SK-N-SH (cell line): ENCODE measurements around the gene ATP6V1F. TPM values are rescaled to one million over a fixed set of nuclear protein-coding genes. Genes with fewer than 3 reads are reported as not detected.

ENCODE experiments used
- CTCF ChIA-PET: fragments of 300-600, 350-600 bp; formaldehyde crosslinking; extraction: SDS; loops from one replicate; lab custom pipeline; 2021; lab: Yijun Ruan, JAX
- POLR2A ChIA-PET: fragments of 350-600 bp; sonication (Branson Sonifier 250); formaldehyde crosslinking; extraction: SDS; loops from one replicate; lab custom pipeline; 2020; ENCODE audit warnings: antibody characterized with exemption, inconsistent platforms; lab: Yijun Ruan, JAX
- DNase-seq: peaks from one replicate; pipeline ENCODE4 v3.0.0; 2012
- H2AFZ ChIP-seq: fragments of 200-600 bp; sonication (generic); 2 replicates; pipeline ENCODE4 v1.8.1; 2016; ENCODE audit warnings: antibody characterized with exemption, mild to moderate bottlenecking, low read depth
- H3F3A ChIP-seq: fragments of 200-600 bp; sonication (generic); replicated peaks from 2 replicates; pipeline ENCODE3; 2016; ENCODE audit warnings: antibody characterized with exemption, mild to moderate bottlenecking; ENCODE audit not compliant: insufficient read depth
- H3K27ac ChIP-seq, 2 experiments: fragments of 200-500 bp in 1 of 2; fragments of 200-600 bp in 1 of 2; sonication (Bioruptor generic) in 1 of 2; sonication (generic), shearing (Covaris generic) in 1 of 2; 2 replicates each; pipeline versions ENCODE4 v1.5.1 to v1.6.1; 2014 to 2016; ENCODE audit warnings: low read depth in 2 of 2, inconsistent platforms in 1 of 2, low read length in 1 of 2, mild to moderate bottlenecking in 1 of 2, mixed read lengths in 1 of 2
- H3K27me3 ChIP-seq: fragments of 200-600 bp; sonication (generic), shearing (Covaris generic); 2 replicates; pipeline ENCODE4 v1.6.1; 2016; ENCODE audit warnings: mixed run types; ENCODE audit not compliant: insufficient read depth
- H3K36me3 ChIP-seq, 2 experiments: fragments of 200-500 bp in 1 of 2; fragments of 200-600 bp in 1 of 2; sonication (Bioruptor generic) in 1 of 2; sonication (generic) in 1 of 2; replicated peaks in 1 of 2; 2 replicates each; pipeline versions ENCODE3 to v1.5.1; 2014 to 2016; ENCODE audit warnings: low read length in 1 of 2, mild to moderate bottlenecking in 1 of 2; ENCODE audit not compliant: insufficient read depth in 2 of 2, control insufficient read depth in 1 of 2
- H3K4me1 ChIP-seq, 2 experiments: fragments of 200-500 bp in 1 of 2; fragments of 200-600 bp in 1 of 2; sonication (Bioruptor generic) in 1 of 2; sonication (generic), shearing (Covaris generic) in 1 of 2; 2 replicates each; pipeline versions ENCODE4 v1.5.1 to v1.6.1; 2014 to 2016; ENCODE audit warnings: low read depth in 1 of 2, low read length in 1 of 2, mixed run types in 1 of 2; ENCODE audit not compliant: insufficient read depth in 2 of 2, control insufficient read depth in 1 of 2
- H3K4me2 ChIP-seq: fragments of 200-600 bp; sonication (generic), shearing (Covaris generic); 2 replicates; pipeline ENCODE4 v1.6.1; 2017; ENCODE audit warnings: mixed run types
- H3K4me3 ChIP-seq, 2 experiments: fragments of 200-500 bp in 1 of 2; fragments of 200-600 bp in 1 of 2; sonication (Bioruptor generic) in 1 of 2; sonication (generic), shearing (Covaris generic) in 1 of 2; 2 replicates each; pipeline versions ENCODE4 v1.5.1 to v1.8.1; 2014 to 2016; ENCODE audit warnings: low read depth in 2 of 2, inconsistent platforms in 1 of 2, low read length in 1 of 2, mild to moderate bottlenecking in 1 of 2, mixed read lengths in 1 of 2, moderate library complexity in 1 of 2
- H3K79me2 ChIP-seq: fragments of 200-600 bp; sonication (generic); 2 replicates; pipeline ENCODE4 v1.8.1; 2017; ENCODE audit warnings: mild to moderate bottlenecking; ENCODE audit not compliant: insufficient read depth
- H3K9ac ChIP-seq: fragments of 200-600 bp; sonication (generic); 2 replicates; pipeline ENCODE4 v1.6.1; 2017; ENCODE audit warnings: mixed run types
- H3K9me2 ChIP-seq: fragments of 200-600 bp; sonication (generic); 2 replicates; pipeline ENCODE4 v1.6.1; 2017; ENCODE audit warnings: mixed run types
- H3K9me3 ChIP-seq: fragments of 200-600 bp; sonication (generic); 2 replicates; pipeline ENCODE4 v1.6.1; 2017; ENCODE audit warnings: mixed run types, mild to moderate bottlenecking, moderate library complexity
- H4K20me1 ChIP-seq: fragments of 200-600 bp; sonication (generic); 2 replicates; pipeline ENCODE4 v1.6.1; 2017; ENCODE audit warnings: mild to moderate bottlenecking, mixed run types; ENCODE audit not compliant: insufficient read depth
- GABPA ChIP-seq: IDR thresholded peaks from 2 replicates; pipeline ENCODE4 v1.4.0; 2012; ENCODE audit warnings: low read depth, mild to moderate bottlenecking
- GATA2 ChIP-seq: sonication (generic); formaldehyde crosslinking; IDR thresholded peaks from 2 replicates; pipeline ENCODE4 v1.5.0; 2020; ENCODE audit warnings: mild to moderate bottlenecking, missing genetic modification reagents
- MXI1 ChIP-seq: IDR thresholded peaks from 2 replicates; pipeline ENCODE4 v1.6.1; 2012; ENCODE audit warnings: mild to moderate bottlenecking, low read depth, low read length, improper control_type of control experiment
- NFIC ChIP-seq: IDR thresholded peaks from 2 replicates; pipeline ENCODE4 v1.4.0; 2012; ENCODE audit warnings: borderline replicate concordance
- POLR2AphosphoS5 ChIP-seq: IDR thresholded peaks from 2 replicates; pipeline ENCODE4 v1.6.1; 2012; ENCODE audit warnings: low read depth, low read length
- RFX5 ChIP-seq: IDR thresholded peaks from 2 replicates; pipeline ENCODE4 v1.6.1; 2012; ENCODE audit warnings: mild to moderate bottlenecking, improper control_type of control experiment, low read length
- SIN3A ChIP-seq: IDR thresholded peaks from 2 replicates; pipeline ENCODE4 v1.6.1; 2012; ENCODE audit warnings: low read depth, mild to moderate bottlenecking, low read length, moderate library complexity, borderline replicate concordance
- SMC3 ChIP-seq: IDR thresholded peaks from 2 replicates; pipeline ENCODE4 v1.6.1; 2012; ENCODE audit warnings: low read depth, low read length, improper control_type of control experiment
- WGBS: methylation state at CpG from one replicate; pipeline ENCODE4 v1.1.6; 2017; ENCODE audit warnings: low lambda C conversion rate; 5-methylcytosine and 5-hydroxymethylcytosine counted together
- polyA plus RNA-seq, 3 experiments: library from polyadenylated mRNA; depleted of rRNA; stranded (reverse); fragments of >200 nt; gene quantifications; 2 replicates each; pipeline ENCODE4 v1.2.3, GENCODE V29; 2012
- TF ChIP-seq, protein P1 (sequence below): fragments of 200-600 bp; sonication (generic); IDR thresholded peaks from 2 replicates; pipeline ENCODE4 v1.6.1; 2017; ENCODE audit warnings: antibody characterized with exemption, mild to moderate bottlenecking, moderate library complexity
- TF ChIP-seq, protein P2 (sequence below): IDR thresholded peaks from 2 replicates; pipeline ENCODE4 v1.4.0; 2012; ENCODE audit warnings: low read depth

The ATP6V1F gene
- polyA plus RNA-seq, 1 of the 3 experiments (the other 2 are of a cell fraction), result 495 TPM

DNA sequence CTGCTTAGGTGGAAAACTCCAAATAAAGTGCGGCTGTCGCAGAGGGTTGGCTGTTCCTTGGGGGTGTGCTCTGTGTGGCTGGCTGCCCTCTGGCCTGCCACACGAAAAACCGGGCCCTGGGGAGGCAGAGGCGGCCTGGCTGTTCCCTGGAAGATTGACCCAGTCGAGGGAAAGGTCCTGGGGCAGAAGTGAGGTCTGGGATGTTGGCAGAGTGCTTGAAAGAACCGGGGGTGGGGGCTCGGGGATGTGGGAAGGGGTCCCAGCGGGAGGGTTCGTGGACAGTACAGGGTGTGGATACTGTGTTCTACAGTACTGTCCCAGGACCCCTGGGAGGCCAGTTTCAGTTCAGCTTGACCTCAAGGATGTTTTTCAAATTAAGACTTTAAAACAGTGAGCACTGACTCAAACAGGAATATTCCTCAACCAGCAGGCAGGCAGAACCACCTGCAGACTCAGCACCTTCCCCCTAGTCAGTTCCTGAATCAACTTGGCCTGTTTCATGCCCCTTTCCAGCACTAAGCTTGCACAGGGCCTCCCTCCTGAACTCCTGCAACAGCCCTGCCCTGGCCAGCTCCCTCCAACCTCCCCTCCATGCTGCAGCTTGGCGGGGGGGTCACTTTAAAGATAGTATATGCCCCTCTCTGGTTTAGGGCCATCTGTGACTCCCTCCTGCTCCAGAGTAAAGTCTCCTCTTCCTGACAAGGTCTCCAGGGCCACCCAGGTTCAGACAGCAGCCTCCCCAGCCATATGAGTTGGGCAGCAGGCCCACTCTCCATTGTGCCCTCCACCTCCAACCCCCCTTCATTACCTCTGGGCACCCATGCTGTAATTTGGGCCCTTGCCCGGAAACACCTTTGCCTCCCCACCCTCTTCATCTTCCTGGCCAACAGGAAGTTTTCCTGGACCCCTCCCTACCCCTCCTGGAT is 3.2 kb upstream of the ATP6V1F start:
- no peak overlapping the region for H3K4me2 ChIP-seq
- H3K27ac ChIP-seq, result no peak overlapping the region
- H3K9me3 ChIP-seq, result no peaks in the 10 kb centered on the region
- TF ChIP-seq, protein P1, sequence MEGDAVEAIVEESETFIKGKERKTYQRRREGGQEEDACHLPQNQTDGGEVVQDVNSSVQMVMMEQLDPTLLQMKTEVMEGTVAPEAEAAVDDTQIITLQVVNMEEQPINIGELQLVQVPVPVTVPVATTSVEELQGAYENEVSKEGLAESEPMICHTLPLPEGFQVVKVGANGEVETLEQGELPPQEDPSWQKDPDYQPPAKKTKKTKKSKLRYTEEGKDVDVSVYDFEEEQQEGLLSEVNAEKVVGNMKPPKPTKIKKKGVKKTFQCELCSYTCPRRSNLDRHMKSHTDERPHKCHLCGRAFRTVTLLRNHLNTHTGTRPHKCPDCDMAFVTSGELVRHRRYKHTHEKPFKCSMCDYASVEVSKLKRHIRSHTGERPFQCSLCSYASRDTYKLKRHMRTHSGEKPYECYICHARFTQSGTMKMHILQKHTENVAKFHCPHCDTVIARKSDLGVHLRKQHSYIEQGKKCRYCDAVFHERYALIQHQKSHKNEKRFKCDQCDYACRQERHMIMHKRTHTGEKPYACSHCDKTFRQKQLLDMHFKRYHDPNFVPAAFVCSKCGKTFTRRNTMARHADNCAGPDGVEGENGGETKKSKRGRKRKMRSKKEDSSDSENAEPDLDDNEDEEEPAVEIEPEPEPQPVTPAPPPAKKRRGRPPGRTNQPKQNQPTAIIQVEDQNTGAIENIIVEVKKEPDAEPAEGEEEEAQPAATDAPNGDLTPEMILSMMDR, result no peak
- no peak for TF ChIP-seq RFX5
- TF ChIP-seq POLR2AphosphoS5, result 0 out of 2 replicates have a peak, but pooled peaks have one; percentile 12
- TF ChIP-seq GABPA, result no peak
- peaks cover 50% of the 10 kb centered on the region for H3F3A ChIP-seq
- H3K9me2 ChIP-seq, result no peaks in the 10 kb centered on the region
- H2AFZ ChIP-seq, result no peak overlapping the region
- 79% methylated on average over 12 of the region's 12 CpGs for WGBS
- H3K79me2 ChIP-seq, result peaks cover 18% of the 10 kb centered on the region
- CTCF ChIA-PET, result interaction anchor here (2.2 to 2.4 kb wide), 2 partner anchors 20 to 24 kb away, joined by 11 read pairs; no protein-coding TSS in a partner anchor
- H3K36me3 ChIP-seq, result peaks cover 22 to 31% of the 10 kb centered on the region in 2 experiments
- POLR2A ChIA-PET, result no interaction called here
- H3K4me1 ChIP-seq, result peaks cover 0 to 18% of the 10 kb centered on the region in 2 experiments; a peak in 1 of 4 replicates
- no peaks in the 10 kb centered on the region for H3K27me3 ChIP-seq
- no peak for DNase-seq
- H3K4me3 ChIP-seq, result no peak overlapping the region
- H4K20me1 ChIP-seq, result peaks cover 10% of the 10 kb centered on the region
- H3K9ac ChIP-seq, result no peak overlapping the region

DNA sequence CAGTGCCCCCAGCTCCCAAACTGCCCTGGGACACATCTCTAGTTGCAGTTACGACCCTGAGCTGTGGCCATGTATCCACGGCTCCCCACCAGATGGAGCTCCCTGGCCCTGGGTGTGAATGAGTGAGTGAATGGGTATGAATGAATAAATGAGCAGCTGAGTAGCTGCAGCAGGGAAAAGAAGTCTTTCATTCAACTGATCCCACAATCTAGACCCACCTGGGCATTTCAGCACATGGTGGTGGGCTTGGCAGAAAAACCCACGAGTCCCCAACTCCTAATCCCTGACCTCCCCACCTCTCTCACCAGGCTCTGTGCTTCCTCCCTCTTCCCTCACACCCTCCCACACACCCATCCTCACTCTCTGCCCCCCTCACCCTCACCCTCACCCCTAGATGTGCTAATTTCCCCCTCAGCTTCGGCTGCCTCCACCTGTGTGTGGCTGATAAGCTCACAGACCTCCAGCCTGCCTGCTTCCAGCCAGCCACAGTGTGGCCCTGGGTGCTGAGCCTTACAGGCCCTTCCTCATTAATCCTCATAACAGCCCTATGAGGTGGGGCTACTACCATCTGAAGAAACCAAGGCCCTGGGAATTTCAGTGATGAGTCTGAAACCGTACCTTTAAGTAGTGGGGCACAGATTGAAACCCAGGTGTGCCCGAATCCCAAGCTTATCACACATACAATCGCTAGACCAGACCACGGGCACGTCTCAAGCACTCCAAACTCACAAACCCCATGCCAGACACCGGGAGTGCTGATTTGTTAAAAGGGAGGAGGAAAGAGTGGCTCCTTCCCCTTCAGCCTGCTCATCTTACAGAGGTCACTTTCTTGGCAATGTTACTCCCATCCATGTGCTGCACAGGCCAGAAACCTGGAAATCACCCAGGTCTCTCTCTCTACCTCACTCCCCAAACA is 2.2 kb upstream of the ATP6V1F start:
- Histone ChIP-seq H3K4me3 (no peak overlapping the region), H4K20me1 (peaks cover 9% of the 10 kb centered on the region; the same call in 1 of the 2 replicates), H2AFZ (no peak overlapping the region), H3K4me2 (no peak overlapping the region), H3K9me2 (no peaks in the 10 kb centered on the region), H3K9ac (no peak overlapping the region), H3K27me3 (no peaks in the 10 kb centered on the region), H3K27ac (peak overlapping the region; percentile 7 to 27; a peak in 1 of 4 replicates), H3K9me3 (no peaks in the 10 kb centered on the region), H3K79me2 (peaks cover 21% of the 10 kb centered on the region), H3F3A (peaks cover 48% of the 10 kb centered on the region), H3K36me3 (peaks cover 18 to 29% of the 10 kb centered on the region in 2 experiments), H3K4me1 (peaks cover 0 to 18% of the 10 kb centered on the region in 2 experiments; a peak in 1 of 4 replicates)
- ChIA-PET POLR2A (no interaction called here), CTCF (interaction anchor here (1.2 to 4.3 kb wide), 6 partner anchors 10 to 68 kb away, joined by 3 to 42 read pairs (median 9); no protein-coding TSS in a partner anchor)
- 72% methylated on average over 10 of the region's 10 CpGs for WGBS
- TF ChIP-seq MXI1 (no peak), NFIC (0 out of 2 replicates have a peak, but pooled peaks have one; percentile 41), SIN3A (0 out of 2 replicates have a peak, but pooled peaks have one; percentile 50), POLR2AphosphoS5 (peak; percentile 30; the same call in 1 of the 2 replicates), SMC3 (0 out of 2 replicates have a peak, but pooled peaks have one; percentile 8), GATA2 (no peak)
- TF ChIP-seq, protein P1, result peak; percentile 26; the same call in 1 of the 2 replicates
- TF ChIP-seq, protein P2, sequence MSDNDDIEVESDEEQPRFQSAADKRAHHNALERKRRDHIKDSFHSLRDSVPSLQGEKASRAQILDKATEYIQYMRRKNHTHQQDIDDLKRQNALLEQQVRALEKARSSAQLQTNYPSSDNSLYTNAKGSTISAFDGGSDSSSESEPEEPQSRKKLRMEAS, result peak; percentile 68
- no peak for DNase-seq
